ENCODE measurements around the gene MYO1A.

The MYO1A gene

DNA sequence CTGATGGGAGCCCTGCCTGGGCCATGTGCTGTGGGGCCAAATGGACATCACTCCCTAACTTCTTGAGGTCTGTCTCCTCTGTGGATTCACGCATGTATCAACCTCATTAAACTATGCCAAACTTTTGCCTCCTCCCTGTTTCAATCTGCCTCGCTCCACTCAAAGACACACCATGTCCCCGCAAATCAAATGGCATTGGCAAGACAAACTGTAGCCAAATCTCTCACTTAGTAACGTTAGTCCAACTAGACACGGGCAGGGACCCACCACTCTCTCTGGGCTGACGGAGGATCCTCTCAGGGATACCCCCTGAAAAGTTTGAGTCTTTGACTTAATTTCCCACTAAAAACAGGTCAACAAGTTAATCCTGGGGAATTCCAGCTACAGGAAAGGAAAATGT, 51.6 kb downstream of the MYO1A start:
- Mint-ChIP-seq H3K4me3 (no peak overlapping the region), H3K27ac (peak overlapping the region; percentile 56 to 83), H3K27me3 (no peaks in the 10 kb centered on the region), H3K36me3 (ENCODE audit: insufficient read depth) (peaks cover 7% of the 10 kb centered on the region), H3K4me1 (ENCODE audit: low read depth in 2 of 2) (peaks cover 16 to 23% of the 10 kb centered on the region in 2 donors), H3K9me3 (no peaks in the 10 kb centered on the region)
- ATAC-seq (replicated peaks) = no peak
- no peak for DNase-seq

DNA sequence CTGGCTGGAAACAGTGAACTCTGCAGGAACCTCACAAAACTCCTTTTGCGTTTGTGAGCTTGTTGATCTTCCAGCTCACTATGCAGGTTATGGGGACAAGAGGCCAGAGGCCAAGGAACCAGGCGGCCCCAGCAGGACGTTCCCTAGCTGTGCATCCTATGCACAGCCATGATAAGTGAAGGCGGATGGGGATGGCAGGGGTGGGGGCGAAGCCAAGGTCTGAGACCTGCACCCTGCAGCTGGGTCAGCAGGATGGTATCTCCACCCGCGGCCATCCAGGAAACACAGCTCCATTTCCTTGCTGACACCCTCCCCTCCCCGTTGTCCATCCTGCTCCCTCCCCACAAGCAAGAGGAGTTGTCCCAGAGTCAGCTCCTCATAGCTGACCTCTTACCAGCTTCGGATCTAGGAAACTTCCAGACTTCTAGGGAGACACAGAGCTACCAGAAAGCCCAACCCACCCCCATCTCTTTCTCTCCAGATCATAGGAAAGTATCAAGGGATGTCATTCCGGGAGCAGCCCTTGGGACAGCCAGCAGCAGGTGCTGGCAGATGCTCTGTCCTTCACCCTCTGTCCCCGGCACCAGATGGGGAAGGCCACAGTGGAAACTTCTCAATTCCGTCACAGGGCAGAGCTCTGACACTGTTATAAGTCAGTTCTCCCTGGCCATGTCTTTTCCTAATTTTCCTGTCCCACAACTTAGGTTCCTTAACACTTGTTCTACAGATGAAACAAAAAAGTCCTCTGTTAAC, 53.0 kb downstream of the MYO1A start:
- H3K9me3 Mint-ChIP-seq = no peaks in the 10 kb centered on the region
- peaks cover 15 to 23% of the 10 kb centered on the region in 2 donors for H3K4me1 Mint-ChIP-seq (ENCODE audit: low read depth in 2 of 2)
- H3K4me3 Mint-ChIP-seq = no peak overlapping the region
- DNase-seq = no peak
- H3K27me3 Mint-ChIP-seq = no peaks in the 10 kb centered on the region
- no peak for ATAC-seq (replicated peaks)
- peaks cover 3% of the 10 kb centered on the region for H3K36me3 Mint-ChIP-seq (ENCODE audit: insufficient read depth)
- H3K27ac Mint-ChIP-seq = no peak overlapping the region

DNA sequence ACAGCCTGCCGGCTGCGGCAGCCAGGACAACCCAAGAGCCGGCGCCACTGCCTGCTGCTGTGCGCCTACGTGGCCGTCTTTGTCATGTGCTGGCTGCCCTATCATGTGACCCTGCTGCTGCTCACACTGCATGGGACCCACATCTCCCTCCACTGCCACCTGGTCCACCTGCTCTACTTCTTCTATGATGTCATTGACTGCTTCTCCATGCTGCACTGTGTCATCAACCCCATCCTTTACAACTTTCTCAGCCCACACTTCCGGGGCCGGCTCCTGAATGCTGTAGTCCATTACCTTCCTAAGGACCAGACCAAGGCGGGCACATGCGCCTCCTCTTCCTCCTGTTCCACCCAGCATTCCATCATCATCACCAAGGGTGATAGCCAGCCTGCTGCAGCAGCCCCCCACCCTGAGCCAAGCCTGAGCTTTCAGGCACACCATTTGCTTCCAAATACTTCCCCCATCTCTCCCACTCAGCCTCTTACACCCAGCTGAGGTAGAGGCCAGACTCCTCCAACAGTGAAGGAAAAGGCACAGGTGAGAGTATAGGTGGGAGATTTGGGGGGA, 53.9 kb downstream of the MYO1A start:
- Mint-ChIP-seq H3K4me1 (ENCODE audit: low read depth in 2 of 2) (peaks cover 7 to 18% of the 10 kb centered on the region in 2 donors), H3K9me3 (no peaks in the 10 kb centered on the region), H3K27ac (no peak overlapping the region), H3K4me3 (no peak overlapping the region), H3K27me3 (no peaks in the 10 kb centered on the region), H3K36me3 (ENCODE audit: insufficient read depth) (peaks cover 3% of the 10 kb centered on the region)
- DNase-seq (no peak), ATAC-seq (replicated peaks) (no peak)

DNA sequence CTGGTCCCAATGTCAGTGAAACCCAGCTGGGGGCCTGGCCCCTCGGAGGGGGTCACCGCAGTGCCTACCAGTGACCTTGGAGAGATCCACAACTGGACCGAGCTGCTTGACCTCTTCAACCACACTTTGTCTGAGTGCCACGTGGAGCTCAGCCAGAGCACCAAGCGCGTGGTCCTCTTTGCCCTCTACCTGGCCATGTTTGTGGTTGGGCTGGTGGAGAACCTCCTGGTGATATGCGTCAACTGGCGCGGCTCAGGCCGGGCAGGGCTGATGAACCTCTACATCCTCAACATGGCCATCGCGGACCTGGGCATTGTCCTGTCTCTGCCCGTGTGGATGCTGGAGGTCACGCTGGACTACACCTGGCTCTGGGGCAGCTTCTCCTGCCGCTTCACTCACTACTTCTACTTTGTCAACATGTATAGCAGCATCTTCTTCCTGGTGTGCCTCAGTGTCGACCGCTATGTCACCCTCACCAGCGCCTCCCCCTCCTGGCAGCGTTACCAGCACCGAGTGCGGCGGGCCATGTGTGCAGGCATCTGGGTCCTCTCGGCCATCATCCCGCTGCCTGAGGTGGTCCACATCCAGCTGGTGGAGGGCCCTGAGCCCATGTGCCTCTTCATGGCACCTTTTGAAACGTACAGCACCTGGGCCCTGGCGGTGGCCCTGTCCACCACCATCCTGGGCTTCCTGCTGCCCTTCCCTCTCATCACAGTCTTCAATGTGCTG, 54.6 kb downstream of the MYO1A start:
- no peak overlapping the region for H3K27ac Mint-ChIP-seq
- peaks cover 3% of the 10 kb centered on the region for H3K36me3 Mint-ChIP-seq (ENCODE audit: insufficient read depth)
- peaks cover 7 to 18% of the 10 kb centered on the region in 2 donors for H3K4me1 Mint-ChIP-seq (ENCODE audit: low read depth in 2 of 2)
- no peak overlapping the region for H3K4me3 Mint-ChIP-seq
- DNase-seq (no peak), ATAC-seq (replicated peaks) (no peak)
- no peaks in the 10 kb centered on the region for H3K27me3 Mint-ChIP-seq
- no peaks in the 10 kb centered on the region for H3K9me3 Mint-ChIP-seq

DNA sequence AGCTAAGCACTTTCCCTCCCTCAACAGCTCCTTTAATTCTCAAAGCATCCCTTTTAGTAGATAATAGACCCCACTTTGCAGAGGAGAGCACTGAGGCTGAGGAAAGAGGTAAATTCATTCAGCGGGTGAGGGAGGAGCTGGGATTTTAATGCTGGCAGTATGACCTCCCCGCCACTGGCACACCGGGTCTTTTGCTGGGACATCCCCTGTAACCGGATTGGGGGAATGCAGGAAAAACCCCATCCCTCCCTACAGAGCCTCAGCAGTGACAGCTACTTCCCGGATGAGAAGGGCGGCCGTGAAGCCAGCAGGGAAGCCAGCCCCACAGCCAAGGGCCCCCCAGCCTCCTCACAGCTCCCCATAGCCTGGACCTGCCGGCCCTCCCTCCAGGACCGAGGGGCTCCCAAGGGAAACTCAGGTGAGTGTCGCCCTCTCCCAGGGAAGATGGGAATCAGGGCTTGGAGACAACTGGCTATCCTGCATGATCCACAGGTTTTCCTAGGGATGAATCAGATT, 55.6 kb downstream of the MYO1A start:
- no peak for DNase-seq
- H3K36me3 Mint-ChIP-seq (ENCODE audit: insufficient read depth) = peaks cover 3% of the 10 kb centered on the region
- H3K27me3 Mint-ChIP-seq = no peaks in the 10 kb centered on the region
- no peak overlapping the region for H3K27ac Mint-ChIP-seq
- no peaks in the 10 kb centered on the region for H3K9me3 Mint-ChIP-seq
- H3K4me1 Mint-ChIP-seq (ENCODE audit: low read depth in 2 of 2) = peaks cover 7 to 13% of the 10 kb centered on the region in 2 donors
- H3K4me3 Mint-ChIP-seq = no peak overlapping the region
- no peak for ATAC-seq (replicated peaks)

DNA sequence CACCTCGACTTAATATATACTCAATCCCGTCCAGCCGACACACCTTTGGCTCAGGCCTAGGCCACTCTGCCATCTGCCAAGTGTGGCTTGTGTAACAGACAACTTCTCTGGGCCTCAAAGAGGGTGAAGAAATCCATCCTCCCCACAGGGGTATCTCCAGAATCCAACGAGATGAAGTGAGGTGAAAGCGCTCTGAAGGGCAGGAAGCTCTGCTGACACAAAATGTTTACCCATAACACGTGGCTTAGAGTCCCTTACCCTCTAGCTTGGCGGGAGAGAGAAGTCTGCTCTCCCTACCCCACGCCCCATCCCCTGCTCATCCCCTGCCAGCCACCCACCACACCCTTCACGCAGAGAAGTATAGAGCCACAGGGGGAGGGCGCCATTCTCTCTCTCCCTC, 56.6 kb downstream of the MYO1A start:
- ATAC-seq (replicated peaks) (no peak), DNase-seq (no peak)
- Mint-ChIP-seq H3K4me3 (no peak overlapping the region), H3K36me3 (ENCODE audit: insufficient read depth) (peaks cover 3% of the 10 kb centered on the region), H3K27ac (no peak overlapping the region), H3K27me3 (no peaks in the 10 kb centered on the region), H3K4me1 (ENCODE audit: low read depth in 2 of 2) (peaks cover 2 to 4% of the 10 kb centered on the region in 2 donors), H3K9me3 (no peaks in the 10 kb centered on the region)

DNA sequence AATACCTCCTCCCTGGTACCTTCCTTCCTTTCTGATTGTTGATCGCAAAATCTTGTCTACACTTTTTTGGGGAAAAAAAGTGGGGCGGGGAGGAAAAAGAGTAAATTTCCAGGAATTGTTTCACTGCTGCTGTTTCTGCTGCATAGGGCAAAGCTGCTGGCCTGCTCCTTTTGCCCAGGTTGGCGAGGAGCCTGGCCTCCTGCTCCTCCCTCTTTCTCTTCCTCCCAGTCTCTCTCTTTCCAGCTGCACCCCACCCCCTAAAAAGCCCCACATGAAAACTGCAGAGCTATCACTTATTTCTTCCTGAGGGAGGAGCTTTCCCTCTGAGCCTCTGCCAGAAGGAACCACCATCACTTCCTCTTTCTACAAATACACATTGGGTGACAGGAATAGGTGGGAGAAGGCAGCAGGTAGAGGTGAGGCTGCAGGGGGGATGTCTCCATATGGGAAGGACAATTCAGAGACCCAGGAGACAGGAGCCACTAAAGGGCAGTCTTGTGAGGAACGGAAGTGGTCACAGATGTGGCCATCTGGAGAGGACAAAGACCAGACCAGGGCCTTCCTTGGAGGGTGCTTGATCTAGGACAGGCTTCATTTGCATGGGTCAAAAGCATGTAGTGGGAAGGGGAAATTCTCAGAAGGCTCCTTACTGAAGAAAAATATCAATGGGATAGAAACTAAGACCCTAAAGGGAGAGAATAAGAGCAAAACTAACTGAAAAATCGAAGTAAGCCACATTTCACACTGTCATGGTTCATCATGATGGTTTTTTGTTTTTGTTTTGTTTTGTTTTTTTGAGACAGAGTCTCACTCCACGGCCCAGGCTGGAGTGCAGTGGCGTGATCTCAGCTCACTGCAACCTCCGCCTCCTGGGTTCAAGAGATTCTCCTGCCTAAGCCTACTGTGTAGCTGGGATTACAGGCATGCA, 58.3 kb downstream of the MYO1A start:
- no peaks in the 10 kb centered on the region for H3K27me3 Mint-ChIP-seq
- ATAC-seq (replicated peaks) = no peak
- H3K36me3 Mint-ChIP-seq (ENCODE audit: insufficient read depth) = peaks cover 4% of the 10 kb centered on the region
- DNase-seq = no peak
- H3K9me3 Mint-ChIP-seq = no peaks in the 10 kb centered on the region
- H3K4me1 Mint-ChIP-seq (ENCODE audit: low read depth in 2 of 2) = peaks cover 6 to 8% of the 10 kb centered on the region in 2 donors
- no peak overlapping the region for H3K4me3 Mint-ChIP-seq
- H3K27ac Mint-ChIP-seq = peak overlapping the region in 1 of 2 donors; percentile 33

DNA sequence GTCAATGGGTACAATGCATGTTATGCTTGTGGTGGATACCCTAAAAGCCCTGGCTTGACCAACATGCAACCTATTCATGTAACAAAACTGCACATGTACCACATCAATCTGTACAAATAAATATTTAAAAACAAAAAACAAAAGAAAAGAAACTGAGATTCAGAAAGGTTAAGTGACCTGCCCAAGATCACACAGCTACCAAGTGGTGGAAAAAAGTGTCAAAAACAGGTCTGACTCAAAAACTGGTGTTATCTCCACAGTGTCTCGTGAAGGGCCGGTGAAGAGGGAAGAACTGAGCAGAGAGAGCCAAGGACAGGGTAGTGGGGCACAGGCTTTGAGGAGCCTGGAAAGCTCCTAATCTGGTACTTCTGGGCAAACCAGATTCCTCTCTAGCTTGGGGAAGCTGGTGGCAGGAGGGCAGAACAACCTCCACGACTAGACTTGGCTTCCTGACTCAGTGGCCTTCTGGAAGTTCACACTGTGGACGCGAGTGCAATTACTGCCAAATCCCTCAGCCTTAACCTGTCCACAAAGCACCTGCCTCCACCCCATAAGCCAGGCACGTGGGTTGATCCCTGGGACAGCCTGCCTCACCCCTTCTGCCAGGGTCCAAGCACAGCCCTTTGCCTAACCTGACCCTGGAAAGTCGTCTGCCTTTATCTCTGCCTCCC, 59.1 kb downstream of the MYO1A start:
- Mint-ChIP-seq H3K27me3 (no peaks in the 10 kb centered on the region), H3K4me3 (no peak overlapping the region), H3K9me3 (no peaks in the 10 kb centered on the region), H3K4me1 (ENCODE audit: low read depth in 2 of 2) (peaks cover 6 to 8% of the 10 kb centered on the region in 2 donors), H3K27ac (peak overlapping the region; percentile 33 to 47), H3K36me3 (ENCODE audit: insufficient read depth) (peaks cover 4% of the 10 kb centered on the region)
- ATAC-seq (replicated peaks) (no peak), DNase-seq (no peak)

DNA sequence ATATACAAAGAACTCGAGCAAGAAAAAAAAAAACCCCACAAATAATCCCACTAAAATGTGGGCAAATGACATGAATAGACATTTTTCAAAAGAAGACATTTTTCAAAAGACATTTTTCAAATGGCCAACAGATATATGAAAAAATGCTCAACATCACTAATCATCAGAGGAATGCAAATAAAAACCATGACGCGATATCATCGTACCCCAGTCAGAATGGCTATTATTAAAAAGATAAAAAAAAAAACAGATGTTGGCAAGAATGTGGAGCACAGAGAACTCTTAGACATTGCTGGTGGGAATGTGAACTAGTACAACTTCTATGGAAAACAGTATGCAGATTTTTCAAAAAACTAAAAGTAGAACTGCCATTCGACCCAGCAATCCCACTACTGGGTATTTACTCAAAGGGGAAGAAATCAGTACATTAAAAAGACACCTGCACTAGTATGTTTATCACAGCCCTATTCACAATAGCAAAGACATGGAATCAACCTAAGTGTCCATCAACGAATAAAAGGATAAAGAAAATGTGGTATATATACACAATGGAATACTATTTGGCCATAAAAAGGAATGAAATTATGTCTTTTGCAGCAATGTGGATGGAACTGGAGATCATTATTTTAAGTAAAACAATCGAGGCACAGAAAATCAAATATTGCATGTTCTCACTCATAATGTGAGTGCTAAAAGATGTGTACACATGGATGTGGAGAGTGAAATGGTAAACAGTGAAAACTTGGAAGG, 59.9 kb downstream of the MYO1A start:
- H3K27ac Mint-ChIP-seq = peak overlapping the region in 1 of 2 donors; percentile 47
- DNase-seq (no peak), ATAC-seq (replicated peaks) (no peak)
- no peaks in the 10 kb centered on the region for H3K9me3 Mint-ChIP-seq
- no peaks in the 10 kb centered on the region for H3K27me3 Mint-ChIP-seq
- peaks cover 6 to 8% of the 10 kb centered on the region in 2 donors for H3K4me1 Mint-ChIP-seq (ENCODE audit: low read depth in 2 of 2)
- H3K4me3 Mint-ChIP-seq = no peak overlapping the region
- H3K36me3 Mint-ChIP-seq (ENCODE audit: insufficient read depth) = peaks cover 4% of the 10 kb centered on the region

DNA sequence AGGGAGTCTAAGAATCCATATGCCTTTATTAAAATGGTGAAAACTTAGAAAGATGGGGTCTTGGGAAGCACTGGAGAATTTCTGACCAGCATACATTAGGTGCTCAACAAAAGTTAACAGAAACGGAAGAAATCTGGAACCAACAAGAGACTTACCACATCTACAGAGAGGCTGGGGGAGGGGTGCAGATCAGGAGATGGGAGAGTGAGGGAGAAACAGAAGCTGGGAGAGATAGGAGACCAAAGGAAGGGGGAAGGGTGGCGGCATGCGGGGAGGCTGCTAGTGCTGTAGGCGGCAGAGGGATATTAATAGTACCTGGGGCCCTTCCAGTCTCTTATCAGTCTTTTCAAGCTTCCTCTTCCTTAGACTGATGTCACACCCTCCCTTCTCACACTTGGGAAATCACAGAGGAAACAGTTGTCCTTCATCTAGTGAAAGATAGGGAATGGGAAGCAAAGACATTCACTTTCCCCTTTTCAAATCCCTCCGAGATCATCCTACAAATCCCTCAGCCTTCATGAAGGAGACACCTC, 61.7 kb downstream of the MYO1A start:
- ATAC-seq (replicated peaks) = no peak
- H3K36me3 Mint-ChIP-seq (ENCODE audit: insufficient read depth) = peaks cover 4% of the 10 kb centered on the region
- no peak overlapping the region for H3K4me3 Mint-ChIP-seq
- H3K9me3 Mint-ChIP-seq = no peaks in the 10 kb centered on the region
- no peaks in the 10 kb centered on the region for H3K27me3 Mint-ChIP-seq
- peaks cover 6 to 8% of the 10 kb centered on the region in 2 donors for H3K4me1 Mint-ChIP-seq (ENCODE audit: low read depth in 2 of 2)
- H3K27ac Mint-ChIP-seq = no peak overlapping the region
- no peak for DNase-seq

DNA sequence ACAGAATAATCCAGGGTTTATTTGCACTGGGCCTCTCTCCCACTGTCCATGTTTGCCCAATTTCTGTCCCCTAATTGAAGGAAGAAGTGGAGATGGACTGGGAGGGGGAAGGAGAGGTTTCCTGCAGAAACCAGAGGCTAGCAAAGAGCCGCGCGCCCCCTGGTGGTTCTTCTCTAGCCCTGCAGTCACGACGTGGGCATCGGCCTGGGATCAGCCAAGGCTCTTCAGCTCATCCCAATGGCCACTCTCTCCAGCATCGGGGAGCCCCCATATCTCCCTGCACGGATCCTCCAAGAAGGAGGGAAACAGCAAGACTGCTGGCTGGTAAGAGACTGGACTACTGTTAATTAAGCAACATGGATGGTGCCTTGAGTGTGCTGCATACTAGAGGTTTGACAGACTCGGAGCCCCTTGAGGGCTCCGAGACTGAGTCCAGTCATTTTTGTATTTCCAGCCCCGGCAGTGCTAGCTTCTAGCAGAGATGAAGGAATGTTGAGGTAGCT, 62.3 kb downstream of the MYO1A start:
- Mint-ChIP-seq H3K27me3 (no peaks in the 10 kb centered on the region), H3K27ac (peak overlapping the region in 1 of 2 donors; percentile 31), H3K36me3 (ENCODE audit: insufficient read depth) (peaks cover 4% of the 10 kb centered on the region), H3K9me3 (no peaks in the 10 kb centered on the region), H3K4me1 (ENCODE audit: low read depth in 2 of 2) (peaks cover 6 to 8% of the 10 kb centered on the region in 2 donors), H3K4me3 (no peak overlapping the region)
- ATAC-seq (replicated peaks) (peak; percentile 80), DNase-seq (peak; percentile 68 to 71 (median 69))

DNA sequence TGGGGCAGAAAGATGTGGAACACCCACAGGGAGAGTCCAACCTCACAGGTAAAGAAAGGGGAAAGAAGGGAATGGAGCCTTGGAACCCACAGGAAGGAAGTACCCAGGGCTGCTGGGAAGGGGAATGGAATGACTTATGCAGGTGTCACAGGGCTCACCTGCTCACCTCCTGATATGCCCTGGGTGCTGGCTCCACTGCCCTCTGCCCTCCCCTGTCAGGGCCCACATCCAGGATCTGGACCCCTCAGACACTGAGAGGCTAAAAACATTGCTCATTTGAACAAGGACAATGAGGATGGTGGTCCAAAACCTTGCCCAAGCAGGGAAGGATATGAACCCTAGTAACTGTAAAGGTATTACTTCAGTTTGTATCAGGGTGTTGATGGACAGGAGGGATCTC, 62.9 kb downstream of the MYO1A start:
- no peaks in the 10 kb centered on the region for H3K9me3 Mint-ChIP-seq
- no peak overlapping the region for H3K4me3 Mint-ChIP-seq
- H3K27ac Mint-ChIP-seq = no peak overlapping the region
- H3K27me3 Mint-ChIP-seq = no peaks in the 10 kb centered on the region
- peaks cover 4% of the 10 kb centered on the region for H3K36me3 Mint-ChIP-seq (ENCODE audit: insufficient read depth)
- H3K4me1 Mint-ChIP-seq (ENCODE audit: low read depth in 2 of 2) = peaks cover 6 to 8% of the 10 kb centered on the region in 2 donors
- ATAC-seq (replicated peaks) (no peak), DNase-seq (no peak)
